ENCODE measurements around the gene PAQR3. TPM values are rescaled to one million over a fixed set of nuclear protein-coding genes. Genes with fewer than 3 reads are reported as not detected.

PAQR3 gene
- polyA plus RNA-seq, 3 donors = 2.7 to 5.6 (median 5.2) TPM

GRCh38 chr4:78971776-78972175 lies 32.5 kb upstream of the PAQR3 start:
- H3K4me3 Mint-ChIP-seq = no peak overlapping the region
- Histone ChIP-seq H3K27me3 (ENCODE audit: control insufficient read depth in 2 of 2, insufficient read depth in 2 of 2, low read length in 2 of 2) (no peaks in the 10 kb centered on the region), H3K36me3 (replicated peaks in 1 of 2; ENCODE audit: control insufficient read depth in 1 of 2, insufficient read depth in 2 of 2, low read length in 2 of 2) (no peaks in the 10 kb centered on the region), H3K4me2 (replicated peaks; ENCODE audit: extremely low read depth, low read length, poor library complexity, severe bottlenecking) (no peak overlapping the region), H3K9ac (ENCODE audit: insufficient read depth, low read length, poor library complexity, severe bottlenecking) (no peak overlapping the region), H3K4me3 (replicated peaks in 1 of 3; ENCODE audit: low read depth in 2 of 3, low read length in 3 of 3) (no peak overlapping the region), H3K9me3 (replicated peaks in 1 of 2; ENCODE audit: control insufficient read depth in 1 of 2, insufficient read depth in 1 of 2, low read length in 2 of 2) (no peaks in the 10 kb centered on the region), H3K27ac (ENCODE audit: low read depth in 1 of 2, low read length in 2 of 2) (no peak overlapping the region), H2AFZ (ENCODE audit: insufficient read depth, low read depth, low read length, poor library complexity, severe bottlenecking) (no peak overlapping the region), H3K4me1 (ENCODE audit: control insufficient read depth in 1 of 2, insufficient read depth in 2 of 2, low read length in 2 of 2) (no peaks in the 10 kb centered on the region), H3K79me2 (ENCODE audit: insufficient read depth, low read length) (no peaks in the 10 kb centered on the region), H4K20me1 (ENCODE audit: insufficient read depth, low read length) (no peaks in the 10 kb centered on the region)
- H3K27me3 Mint-ChIP-seq (ENCODE audit: low read depth in 3 of 3) = no peaks in the 10 kb centered on the region
- no peak overlapping the region for H3K27ac Mint-ChIP-seq
- peaks cover 3% of the 10 kb centered on the region for H3K4me1 Mint-ChIP-seq
- H3K9me3 Mint-ChIP-seq = peaks cover 0 to 2% (median 0%) of the 10 kb centered on the region in 7 donors
- no peaks in the 10 kb centered on the region for H3K36me3 Mint-ChIP-seq
- no peak for DNase-seq
- TF ChIP-seq CTCF (IDR thresholded peaks at IDR 0.05) = no peak
- no CpG with 5 or more reads among the region's 1 CpG for WGBS (ENCODE audit: insufficient coverage)
- intact Hi-C loops (cut with micrococcal nuclease) = no loop called here

DNA sequence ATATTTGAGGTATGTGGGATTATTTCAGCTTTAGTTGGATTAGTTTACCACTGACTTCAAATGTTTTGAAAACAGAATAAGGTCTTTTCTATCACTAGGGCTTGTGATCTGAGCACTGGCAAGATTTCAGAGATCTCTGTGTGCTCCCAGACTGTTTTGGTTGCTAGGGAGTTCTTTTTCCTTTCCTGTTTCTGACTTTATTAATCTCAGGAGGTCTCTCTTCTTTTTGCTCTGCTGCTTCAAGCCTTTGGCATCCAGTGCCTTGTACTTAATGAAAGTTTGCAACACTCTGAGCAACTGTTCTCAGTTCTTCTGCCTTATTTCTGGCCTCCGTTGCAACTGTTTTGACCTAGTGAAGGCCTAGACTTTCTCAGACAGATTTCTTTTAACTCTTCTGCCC lies 32.1 kb upstream of the PAQR3 start:
- WGBS (ENCODE audit: insufficient coverage) = 75% methylated on average over 1 of the region's 1 CpG
- H3K4me3 Mint-ChIP-seq = no peak overlapping the region
- Histone ChIP-seq H3K9me3 (replicated peaks in 1 of 2; ENCODE audit: control insufficient read depth in 1 of 2, insufficient read depth in 1 of 2, low read length in 2 of 2) (no peaks in the 10 kb centered on the region), H3K79me2 (ENCODE audit: insufficient read depth, low read length) (no peaks in the 10 kb centered on the region), H2AFZ (ENCODE audit: insufficient read depth, low read depth, low read length, poor library complexity, severe bottlenecking) (no peak overlapping the region), H3K4me2 (replicated peaks; ENCODE audit: extremely low read depth, low read length, poor library complexity, severe bottlenecking) (no peak overlapping the region), H3K9ac (ENCODE audit: insufficient read depth, low read length, poor library complexity, severe bottlenecking) (no peak overlapping the region), H3K27ac (ENCODE audit: low read depth in 1 of 2, low read length in 2 of 2) (no peak overlapping the region), H3K36me3 (replicated peaks in 1 of 2; ENCODE audit: control insufficient read depth in 1 of 2, insufficient read depth in 2 of 2, low read length in 2 of 2) (no peaks in the 10 kb centered on the region), H3K27me3 (ENCODE audit: control insufficient read depth in 2 of 2, insufficient read depth in 2 of 2, low read length in 2 of 2) (no peaks in the 10 kb centered on the region), H4K20me1 (ENCODE audit: insufficient read depth, low read length) (no peaks in the 10 kb centered on the region), H3K4me1 (ENCODE audit: control insufficient read depth in 1 of 2, insufficient read depth in 2 of 2, low read length in 2 of 2) (no peaks in the 10 kb centered on the region), H3K4me3 (replicated peaks in 1 of 3; ENCODE audit: low read depth in 2 of 3, low read length in 3 of 3) (no peak overlapping the region)
- no peak for TF ChIP-seq CTCF (IDR thresholded peaks at IDR 0.05)
- peaks cover 3% of the 10 kb centered on the region for H3K4me1 Mint-ChIP-seq
- H3K36me3 Mint-ChIP-seq = no peaks in the 10 kb centered on the region
- no peak for DNase-seq
- no peaks in the 10 kb centered on the region for H3K27me3 Mint-ChIP-seq (ENCODE audit: low read depth in 3 of 3)
- H3K27ac Mint-ChIP-seq = no peak overlapping the region
- intact Hi-C loops (cut with micrococcal nuclease) = no loop called here
- peaks cover 0 to 2% (median 0%) of the 10 kb centered on the region in 7 donors for H3K9me3 Mint-ChIP-seq
